GM18867 (cell line): ENCODE results near the gene CNOT1.
A peak's percentile ranks its signal among the peaks of the same experiment; 100 is the strongest.

Experiments used
- ATAC-seq: cut with Tn5 transposase; IDR thresholded peaks from one replicate; pipeline ENCODE4 v1.9.1; 2021; ENCODE audit warnings: mild to moderate bottlenecking, moderate library complexity; ENCODE audit not compliant: unreplicated experiment

CNOT1 gene

GRCh38 chr16:58518980-58519368, 110.7 kb downstream of the CNOT1 start:
- no peak for ATAC-seq

GRCh38 chr16:58518083-58518979, 111.3 kb downstream of the CNOT1 start:
- peak; percentile 37 for ATAC-seq

- no peak for ATAC-seq
Observed at GRCh38 chr16:58516768-58517107, 112.9 kb downstream of the CNOT1 start.

- peak; percentile 46 for ATAC-seq
Observed at GRCh38 chr16:58515871-58516767, 113.5 kb downstream of the CNOT1 start.

- peak; percentile 78 for ATAC-seq
Observed at GRCh38 chr16:58515125-58515870, 114.3 kb downstream of the CNOT1 start, which contains the start of gene SETD6. Gene SETD6 (plus strand): TSS chr16:58515517. CDS start chr16:58515538, 21 bp downstream.

GRCh38 chr16:58513874-58514273, 115.8 kb downstream of the CNOT1 start:
- no peak for ATAC-seq

DNA sequence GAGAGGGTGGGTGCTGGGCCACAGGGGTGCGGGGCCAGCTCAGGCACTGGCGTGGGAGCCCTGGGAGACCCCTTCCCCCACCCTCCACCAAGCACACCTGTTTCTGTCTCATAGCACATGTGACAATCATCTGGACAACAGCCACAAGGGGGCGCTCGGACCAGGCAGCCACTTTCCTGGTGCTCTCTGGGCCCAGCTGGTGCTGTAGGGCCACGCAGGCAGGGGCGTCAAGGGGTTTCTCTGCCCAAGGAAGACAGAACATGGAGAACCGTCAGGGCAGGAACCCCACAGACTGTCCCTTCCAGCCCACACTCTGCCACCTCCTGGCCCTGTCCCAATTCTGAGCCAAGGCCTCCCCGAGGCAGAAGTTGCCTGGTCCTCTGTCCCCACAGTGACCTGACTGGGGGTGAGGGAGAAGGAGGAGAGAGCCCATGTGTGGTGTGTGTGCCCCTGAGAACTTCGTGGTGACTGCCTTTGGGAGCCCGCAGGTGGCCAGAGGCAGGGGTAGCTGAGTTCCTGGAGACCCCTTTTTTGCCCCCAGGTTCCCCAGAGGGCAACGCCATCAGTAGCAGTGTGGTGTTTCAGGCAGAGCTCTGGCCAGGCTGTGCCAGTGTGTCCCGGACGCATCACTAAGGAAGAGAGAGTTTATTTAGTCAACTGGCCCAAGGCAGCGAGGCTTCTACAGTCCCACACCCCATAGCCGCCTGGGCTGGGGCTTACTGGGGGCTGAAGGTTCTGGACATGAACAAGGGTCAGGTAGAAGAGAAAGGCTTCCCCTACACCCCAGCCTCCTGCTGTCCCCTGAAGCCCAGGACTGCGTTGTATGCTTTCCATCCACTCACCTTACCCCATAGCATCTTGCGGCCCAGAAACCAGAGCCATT, 117.5 kb downstream of the CNOT1 start:
- ATAC-seq, result peak; percentile 33

DNA sequence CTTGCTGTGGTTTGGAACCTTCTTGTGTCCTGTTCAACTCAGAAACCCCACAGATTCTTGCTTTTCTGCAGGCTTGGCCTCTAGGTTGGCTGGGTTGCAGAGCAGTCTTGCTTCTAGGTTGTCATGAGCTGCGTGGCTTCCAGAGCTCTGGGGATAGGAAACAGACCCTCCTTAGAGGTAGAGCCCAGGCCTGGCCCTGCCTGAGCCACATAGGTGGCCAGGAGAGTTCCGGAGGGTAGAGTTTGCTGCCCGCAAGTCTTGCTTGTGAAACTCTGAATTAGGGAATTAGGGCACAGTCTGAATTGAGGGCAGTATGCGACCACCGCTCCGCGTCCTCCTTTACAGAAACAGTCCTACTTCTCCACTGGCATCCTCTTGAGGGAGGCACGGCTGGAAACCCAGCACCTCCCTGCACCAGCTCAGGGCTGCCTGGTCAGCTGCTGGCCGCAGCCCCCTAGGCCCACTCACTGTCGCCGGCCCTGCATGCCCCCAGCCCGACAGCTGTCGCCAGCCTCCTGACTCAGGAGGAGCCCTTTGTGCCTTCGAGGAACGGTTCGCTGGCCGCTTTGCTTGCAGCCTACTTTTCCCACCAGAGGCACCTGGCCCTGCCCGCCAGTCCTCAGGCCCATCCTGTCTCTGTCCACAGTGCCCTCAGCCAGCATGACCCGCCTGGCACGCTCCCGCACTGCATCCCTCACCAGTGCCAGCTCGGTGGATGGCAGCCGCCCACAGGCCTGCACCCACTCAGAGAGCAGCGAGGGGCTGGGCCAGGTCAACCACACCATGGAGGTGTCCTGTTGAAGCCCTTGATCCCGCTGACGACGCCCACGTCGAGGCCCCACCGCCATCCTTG, 118.6 kb downstream of the CNOT1 start:
- no peak for ATAC-seq

GRCh38 chr16:58510097-58510775, 119.4 kb downstream of the CNOT1 start:
- no peak for ATAC-seq

DNA sequence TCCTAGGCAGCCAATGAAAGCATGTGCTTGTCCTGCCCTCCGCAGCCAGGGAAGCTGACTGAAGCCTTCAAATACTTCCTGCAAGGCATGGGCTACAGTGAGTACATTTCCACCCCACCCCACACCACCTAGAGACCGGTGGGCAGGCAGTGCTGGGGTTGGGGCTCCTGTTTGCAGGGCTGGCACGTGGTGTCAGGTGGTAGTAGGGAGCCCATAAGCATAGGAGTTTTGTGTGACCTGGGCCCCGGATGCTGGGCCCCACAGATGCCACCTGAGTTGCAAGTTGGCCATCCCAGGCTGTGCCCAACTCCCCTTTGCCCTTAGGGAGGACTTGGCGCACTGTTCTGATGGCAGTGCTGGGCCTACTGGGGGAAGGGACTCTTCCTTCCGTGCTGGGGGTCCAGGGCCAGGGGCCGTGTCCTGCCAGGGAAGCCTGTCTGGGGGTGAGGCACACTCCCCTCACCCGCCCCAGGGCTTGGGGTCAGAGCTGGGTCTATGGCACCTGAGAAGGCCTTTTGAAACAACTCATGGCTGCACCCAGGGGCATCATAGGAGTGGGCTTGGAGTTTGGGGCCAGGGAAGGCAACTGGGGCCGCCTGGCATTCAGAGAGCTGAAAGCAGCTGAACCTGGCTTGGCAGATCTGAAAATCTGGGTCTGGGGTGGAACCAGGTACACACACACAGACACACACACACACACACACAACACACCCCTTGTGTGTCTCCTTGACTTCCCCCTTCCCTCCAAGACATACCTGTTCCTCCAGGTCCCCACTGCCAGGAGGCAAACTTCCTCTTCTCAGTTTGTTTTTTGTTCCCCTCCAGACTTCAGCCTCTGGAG, 120.2 kb downstream of the CNOT1 start:
- no peak for ATAC-seq

- ATAC-seq, result no peak
Observed at GRCh38 chr16:58508671-58509251, 120.9 kb downstream of the CNOT1 start.

DNA sequence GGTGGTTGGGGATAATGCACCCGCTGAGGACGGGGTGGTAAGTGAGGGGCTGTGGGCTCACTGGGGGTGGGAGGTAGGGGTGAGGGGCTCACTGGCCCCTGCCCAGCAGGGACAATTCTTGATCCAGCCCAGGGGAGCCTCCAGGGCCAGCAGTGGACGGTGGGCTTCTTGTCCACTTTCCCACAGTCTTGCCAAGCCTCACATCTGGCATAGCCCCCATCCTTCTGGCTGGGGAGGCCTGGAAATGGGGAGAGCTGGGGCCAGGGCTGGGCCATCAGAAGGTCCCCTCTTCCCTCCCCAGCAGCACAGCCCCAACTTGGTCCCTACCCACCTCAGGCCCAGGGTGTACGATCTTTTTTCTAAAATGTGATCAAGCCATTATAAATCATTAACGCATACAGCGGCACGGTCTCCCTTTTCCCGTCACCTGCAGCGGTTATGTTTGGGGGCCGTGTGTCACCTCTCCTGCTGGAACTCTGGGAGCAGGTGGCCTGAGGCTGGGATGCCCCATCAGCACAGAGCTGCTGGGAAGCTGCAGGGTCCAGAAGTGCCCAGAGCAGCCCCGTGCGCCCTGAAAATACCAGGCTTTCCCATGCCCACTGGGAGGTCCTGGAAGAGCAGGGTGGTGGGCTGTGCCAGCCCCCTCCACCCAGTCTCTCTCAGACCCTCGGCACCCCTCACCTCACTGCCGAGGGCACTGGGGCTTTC, 121.5 kb downstream of the CNOT1 start:
- ATAC-seq, result no peak

GRCh38 chr16:58507195-58507962, 122.2 kb downstream of the CNOT1 start:
- ATAC-seq, result no peak

- ATAC-seq, result no peak
Observed at GRCh38 chr16:58506241-58507194, 123.1 kb downstream of the CNOT1 start.
